Endothelial cell of hepatic sinusoid (primary cell): ENCODE measurements around the gene BTBD18.

Source experiments
- in situ Hi-C: cut with HindIII; loops from 2 replicates; pipeline ENCODE4 v1.10.0; 2017; ENCODE audit warnings: low sequenced_read_pairs

Gene BTBD18

DNA sequence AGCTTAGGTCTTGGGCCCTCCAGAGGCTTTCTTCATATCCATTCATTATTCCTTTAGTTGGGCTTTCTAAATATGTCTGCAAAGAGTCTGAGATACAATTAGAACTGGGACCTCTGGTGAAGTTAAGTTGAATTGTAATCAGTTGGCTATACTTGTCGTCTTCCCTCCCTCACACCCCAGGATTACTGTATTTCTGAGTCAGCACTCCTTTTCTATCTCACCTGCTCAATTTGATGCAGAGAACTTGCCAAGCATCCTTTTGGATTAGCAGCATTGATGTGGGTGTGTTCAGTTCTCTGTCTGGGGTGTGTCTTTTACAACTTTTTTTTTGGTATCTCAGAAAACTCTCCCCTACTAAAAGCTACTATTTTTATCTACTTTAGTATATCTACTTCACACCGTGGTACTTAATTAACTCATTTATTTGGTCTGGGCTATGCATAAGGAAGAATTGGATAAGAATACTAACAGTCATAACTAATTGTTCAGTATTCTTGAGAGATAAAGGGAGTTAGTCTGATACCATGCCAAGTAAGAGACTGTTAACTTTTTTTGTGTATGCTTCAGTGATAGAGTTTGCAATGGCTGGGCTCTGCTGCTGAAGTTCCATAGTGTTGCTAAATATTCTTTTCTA, 25.1 kb upstream of the BTBD18 start:
- in situ Hi-C loops = loop anchor here (5.0 kb wide), 1 partner anchor 64 kb away; the partner anchor contains the start of genes MED19 and TMX2

- in situ Hi-C loops = loop anchor here (5.0 kb wide), 1 partner anchor 64 kb away; the partner anchor contains the start of genes MED19 and TMX2
Measured at GRCh38 chr11:57776031-57776521, 24.5 kb upstream of the BTBD18 start.

DNA sequence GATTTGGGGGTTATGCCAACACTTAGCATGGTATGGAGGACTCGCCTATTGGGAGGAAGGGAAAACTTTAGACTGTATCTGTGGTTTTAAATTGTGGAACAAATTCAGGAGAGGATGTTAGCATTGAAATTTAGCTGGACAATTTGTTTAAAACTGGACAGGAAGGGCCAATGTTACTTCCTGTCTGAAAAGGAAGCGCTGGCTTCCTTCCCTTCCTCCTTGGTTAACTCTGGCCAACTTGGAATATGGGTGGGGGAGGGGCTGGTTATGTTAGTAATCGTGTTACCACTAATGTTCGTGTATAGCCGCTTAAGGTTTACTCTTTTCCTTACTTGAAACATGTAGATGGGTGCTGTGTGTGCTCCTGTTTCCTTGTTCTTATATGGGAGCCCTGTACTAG, 23.9 kb upstream of the BTBD18 start:
- in situ Hi-C loops = loop anchor here (5.0 kb wide), 1 partner anchor 63 kb away; the partner anchor contains the start of genes MED19 and TMX2

DNA sequence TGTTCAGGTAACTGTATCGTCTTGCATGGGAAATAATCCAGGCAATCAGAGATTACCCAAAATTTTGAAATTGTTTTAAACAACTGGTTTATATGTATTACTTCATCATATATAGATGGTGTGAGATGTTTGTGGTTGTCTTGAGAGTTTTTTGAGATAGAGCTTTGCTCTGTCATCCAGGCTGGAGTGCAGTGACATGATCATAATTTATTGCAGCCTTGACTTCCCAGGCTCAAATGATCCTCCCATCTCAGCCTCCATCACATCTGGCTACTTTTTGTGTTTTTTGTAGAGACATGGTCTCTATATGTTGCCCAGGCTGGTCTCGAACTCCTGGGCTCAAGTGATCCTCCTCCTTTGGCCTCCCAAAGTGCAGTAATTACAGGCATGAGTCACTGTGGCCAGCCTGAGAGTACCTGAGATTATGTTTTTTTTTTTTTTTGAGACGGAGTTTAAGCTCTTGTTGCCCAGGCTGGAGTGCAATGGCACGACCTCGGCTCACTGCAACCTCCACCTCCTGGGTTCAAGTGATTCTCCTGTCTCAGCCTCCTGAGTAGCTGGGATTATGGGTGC, 21.5 kb upstream of the BTBD18 start:
- in situ Hi-C loops = no loop called here

DNA sequence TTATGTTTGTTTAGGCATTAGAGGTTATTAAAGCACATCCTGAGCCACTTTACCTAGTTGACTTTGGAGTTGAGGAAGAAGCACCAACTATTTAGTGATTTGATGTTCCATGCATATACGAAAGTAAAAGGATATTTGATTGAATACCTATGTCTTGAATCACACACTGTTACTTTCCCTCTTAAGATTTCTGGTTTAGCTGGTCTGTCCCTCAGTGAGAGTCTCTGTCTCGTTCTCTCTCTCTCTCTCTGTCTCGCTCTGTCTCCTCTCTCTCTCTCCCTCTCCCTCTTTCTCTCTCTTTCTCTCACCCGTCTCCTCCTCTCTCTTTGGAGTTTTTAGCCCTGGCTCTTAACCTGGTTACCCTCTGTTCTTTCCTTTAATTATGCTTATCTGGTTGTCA, 20.9 kb upstream of the BTBD18 start:
- in situ Hi-C loops = no loop called here

DNA sequence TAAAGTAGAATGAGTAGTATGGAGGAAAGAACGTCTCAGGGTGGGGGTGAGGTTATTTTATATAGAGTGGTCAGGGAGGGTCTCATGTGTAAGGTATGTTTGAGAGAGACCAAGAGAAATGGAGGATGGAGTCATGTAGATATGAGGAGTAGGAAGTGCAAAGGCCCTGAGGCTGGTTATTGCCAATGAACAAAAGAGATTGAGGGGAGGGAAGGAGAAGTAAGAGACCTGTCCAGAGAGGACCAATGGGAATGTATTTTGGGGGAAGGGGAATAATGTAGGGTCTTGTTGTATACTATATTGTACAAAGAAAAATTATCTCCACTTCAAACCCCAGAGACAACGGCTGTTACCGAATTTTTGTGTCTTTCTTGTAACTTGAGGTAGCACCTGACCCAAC, 19.7 kb upstream of the BTBD18 start:
- in situ Hi-C loops = no loop called here

DNA sequence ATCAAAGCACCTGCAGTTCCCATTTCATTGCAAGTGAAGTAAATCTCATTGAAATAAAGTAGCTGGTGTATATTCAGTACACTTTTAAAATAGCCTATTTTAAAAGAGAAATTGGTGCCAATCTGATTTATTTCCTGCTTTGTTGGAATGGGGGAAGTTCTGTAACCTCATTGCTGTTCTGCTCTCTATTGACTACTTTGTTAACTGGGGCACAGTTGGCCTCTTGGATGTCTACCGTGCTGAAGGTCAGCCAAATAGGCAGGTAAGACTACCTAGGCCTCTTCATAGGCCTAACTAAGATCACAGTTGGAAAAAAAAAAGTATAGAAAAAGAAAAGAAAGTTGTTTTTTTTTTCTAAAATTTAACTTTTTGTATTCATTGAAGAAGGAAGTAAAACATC, 19.2 kb upstream of the BTBD18 start:
- in situ Hi-C loops = no loop called here

- in situ Hi-C loops = no loop called here
Measured at GRCh38 chr11:57764972-57765371, 13.4 kb upstream of the BTBD18 start.

GRCh38 chr11:57764566-57764965, 12.9 kb upstream of the BTBD18 start:
- in situ Hi-C loops = no loop called here

GRCh38 chr11:57764021-57764420, 12.4 kb upstream of the BTBD18 start:
- in situ Hi-C loops = no loop called here

DNA sequence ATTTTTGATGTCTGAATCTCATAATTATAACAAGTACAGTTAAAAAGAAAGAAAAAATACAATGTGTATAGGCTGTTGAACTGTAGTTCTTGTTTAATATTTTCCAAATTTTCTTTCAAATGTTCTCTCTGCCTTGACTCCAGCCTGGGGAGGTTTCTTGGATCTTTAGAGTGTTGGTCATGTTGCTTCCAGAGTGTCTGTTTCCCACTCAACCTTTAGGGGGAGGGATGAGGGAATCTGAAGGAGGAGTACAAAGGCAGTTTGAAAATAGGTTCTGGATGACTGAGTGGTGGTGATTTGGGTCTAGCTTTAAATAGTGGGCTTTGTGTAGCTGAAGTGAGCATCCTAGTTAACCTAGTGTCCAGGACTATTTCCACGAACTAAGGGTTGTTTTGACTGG, 11.9 kb upstream of the BTBD18 start:
- in situ Hi-C loops = no loop called here

DNA sequence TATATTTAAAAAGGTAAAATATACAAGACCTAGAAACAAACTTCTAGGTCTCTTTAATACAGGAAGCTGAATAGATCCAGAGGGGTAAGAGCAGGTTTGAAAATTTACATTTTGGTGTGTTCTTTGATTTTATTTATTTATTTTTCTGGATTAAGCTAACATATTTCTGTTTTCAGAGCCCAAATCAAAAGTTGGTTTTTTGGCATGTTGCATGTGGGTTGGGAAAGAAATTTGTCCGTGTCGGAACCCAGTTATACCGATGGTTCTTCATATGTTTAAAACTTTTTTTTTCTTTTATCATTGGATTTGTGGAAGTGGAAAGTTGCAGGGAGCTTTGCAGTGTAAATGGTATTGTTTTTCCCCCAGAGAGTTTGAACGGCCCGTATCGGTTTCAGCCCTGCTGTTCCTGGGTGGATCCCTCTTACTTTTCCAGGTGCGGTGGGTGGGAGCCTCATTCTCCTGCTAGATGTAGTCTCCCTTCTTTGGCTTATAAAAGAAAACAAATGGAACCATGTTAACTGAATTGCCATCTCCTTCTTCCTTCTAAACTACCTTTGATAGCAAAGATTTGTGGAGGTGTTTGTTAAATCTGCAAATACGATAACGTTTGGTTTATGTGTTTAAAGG, 10.7 kb upstream of the BTBD18 start:
- in situ Hi-C loops = no loop called here

DNA sequence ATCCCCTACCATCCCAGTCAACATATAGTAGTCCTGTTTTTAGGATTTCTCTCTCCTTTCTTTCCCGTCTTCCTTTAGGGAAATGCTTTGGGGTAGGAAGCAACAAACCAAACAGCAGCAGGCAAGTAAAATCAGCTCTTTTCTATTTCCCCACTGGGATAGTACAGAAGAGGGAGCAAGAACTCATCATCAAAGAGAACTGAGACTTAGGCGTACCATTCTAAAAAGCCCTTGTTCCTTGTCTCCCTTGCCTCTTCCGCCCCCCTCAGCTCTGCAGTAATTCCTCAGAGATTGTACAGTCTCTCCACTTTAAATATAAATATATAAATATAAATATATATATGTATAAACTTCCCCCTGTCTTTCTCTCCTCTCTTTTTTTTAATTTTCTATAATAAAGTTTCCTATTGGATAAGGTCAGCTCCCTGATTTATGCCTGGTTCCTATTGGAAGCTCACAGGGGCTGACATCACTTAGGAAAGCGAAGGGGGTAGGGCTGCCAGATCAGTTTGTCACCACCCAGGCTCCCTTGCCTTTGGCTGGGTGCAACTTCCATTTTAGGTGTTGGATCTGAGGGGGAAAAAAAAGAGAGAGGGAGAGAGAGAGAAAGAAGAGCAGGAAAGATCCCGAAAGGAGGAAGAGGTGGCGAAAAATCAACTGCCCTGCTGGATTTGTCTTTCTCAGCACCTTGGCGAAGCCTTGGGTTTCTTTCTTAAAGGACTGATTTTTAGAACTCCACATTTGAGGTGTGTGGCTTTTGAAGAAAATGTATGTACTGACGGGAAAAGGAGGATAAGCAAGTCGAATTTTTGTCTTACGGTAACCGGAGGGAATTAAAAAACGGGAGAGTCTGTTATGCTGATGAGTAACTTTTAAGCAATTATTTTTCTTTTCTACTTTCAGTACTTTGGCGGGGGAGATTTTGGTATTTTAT, 9.9 kb upstream of the BTBD18 start, which contains the start of gene CTNND1:
CTNND1 (plus strand) TSS at position 502 of the 934 bp plus-strand sequence. CDS start 29,677 bp downstream, outside the sequence.
- in situ Hi-C loops = no loop called here

DNA sequence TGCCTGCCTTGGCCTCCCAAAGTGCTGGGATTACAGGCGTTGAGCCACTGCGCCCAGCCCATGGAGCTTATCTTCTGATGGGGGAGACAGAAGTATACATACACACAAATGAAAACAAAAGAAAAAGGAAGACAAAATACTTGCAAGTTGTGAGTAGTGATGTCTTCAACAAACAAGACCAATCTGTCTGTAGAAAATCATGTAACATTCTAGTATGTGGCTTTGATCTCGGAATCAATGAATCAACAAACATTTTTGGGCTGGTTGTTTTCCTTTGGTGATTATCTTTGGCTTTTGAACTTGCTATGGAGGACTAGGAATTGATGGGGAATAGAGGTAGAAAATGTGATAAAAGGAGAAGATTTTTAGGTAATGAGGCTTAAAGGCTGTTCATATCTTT, 6.6 kb upstream of the BTBD18 start:
- in situ Hi-C loops = no loop called here

DNA sequence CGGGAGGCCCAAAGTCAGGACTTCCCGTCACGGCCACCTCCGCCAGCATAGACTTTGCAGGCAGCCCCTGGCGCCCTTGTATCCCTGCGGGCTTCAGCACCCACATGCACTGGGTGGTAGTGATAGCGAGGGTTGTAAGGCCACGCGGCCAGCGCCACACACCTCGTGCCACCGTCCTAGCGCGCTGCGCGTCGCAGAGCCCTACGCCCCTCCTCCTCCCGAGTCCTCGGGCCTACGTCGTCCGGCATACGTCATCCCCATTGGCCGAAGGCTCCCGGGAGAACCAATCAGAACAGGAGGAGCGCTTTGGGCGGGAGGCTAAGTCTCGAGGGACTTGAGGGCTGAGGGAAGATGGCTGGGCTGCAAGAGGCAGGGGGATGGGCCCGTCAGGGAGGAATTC, 1.3 kb upstream of the BTBD18 start:
- in situ Hi-C loops = no loop called here

GRCh38 chr11:57751176-57751575, 443 bp downstream of the BTBD18 start:
- in situ Hi-C loops = no loop called here

GRCh38 chr11:57746920-57747319, 4.7 kb downstream of the BTBD18 start:
- in situ Hi-C loops = no loop called here

DNA sequence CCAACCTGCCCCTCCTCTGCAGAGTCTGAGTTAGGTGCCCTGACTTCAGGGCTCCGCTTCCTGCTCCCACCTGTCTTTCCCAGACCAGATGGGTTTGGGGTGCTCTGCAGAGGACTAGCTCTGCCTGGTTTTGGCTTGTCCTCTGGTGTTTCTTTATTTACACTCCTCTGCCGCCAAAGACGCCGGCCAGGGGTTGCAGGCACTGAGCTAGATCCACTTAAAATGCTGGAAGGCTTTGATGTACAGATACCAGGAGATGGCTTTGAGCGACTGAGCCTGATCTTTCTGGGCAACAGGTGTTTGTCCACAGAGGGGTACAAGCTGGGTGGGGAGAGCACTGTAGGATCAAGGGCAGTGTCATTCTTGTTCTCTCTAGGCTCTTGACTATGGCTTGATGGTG, 6.4 kb downstream of the BTBD18 start:
- in situ Hi-C loops = no loop called here

GRCh38 chr11:57744357-57744756, 7.3 kb downstream of the BTBD18 start:
- in situ Hi-C loops = loop anchor here (5.0 kb wide), 2 partner anchors 42 to 58 kb away; no protein-coding TSS in a partner anchor

DNA sequence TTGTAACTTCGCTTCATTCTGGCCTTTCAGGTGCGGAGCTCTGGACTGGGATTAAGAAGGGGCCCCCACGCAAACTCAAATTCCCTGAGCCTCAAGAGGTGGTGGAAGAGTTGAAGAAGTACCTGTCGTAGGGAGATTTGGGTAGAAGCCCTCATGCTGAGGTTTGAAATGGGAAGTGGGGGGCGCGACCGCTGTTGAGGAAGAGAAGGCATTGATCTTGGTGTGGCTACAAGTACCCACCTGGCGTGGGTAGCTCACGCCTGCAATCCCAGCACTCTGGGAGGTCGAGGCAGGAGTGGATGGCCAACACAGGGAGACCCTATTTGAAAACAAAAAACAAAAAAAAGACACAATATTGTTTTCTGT, 9.5 kb downstream of the BTBD18 start:
- in situ Hi-C loops = loop anchor here (5.0 kb wide), 2 partner anchors 40 to 60 kb away; no protein-coding TSS in a partner anchor
